ENCODE results near the gene CALCOCO2.
"Not testable (repeated sequence)": the region's sequence is repeated elsewhere in the genome, so short reads cannot be mapped to it uniquely, and the experiment has no call there.

CALCOCO2 gene

DNA sequence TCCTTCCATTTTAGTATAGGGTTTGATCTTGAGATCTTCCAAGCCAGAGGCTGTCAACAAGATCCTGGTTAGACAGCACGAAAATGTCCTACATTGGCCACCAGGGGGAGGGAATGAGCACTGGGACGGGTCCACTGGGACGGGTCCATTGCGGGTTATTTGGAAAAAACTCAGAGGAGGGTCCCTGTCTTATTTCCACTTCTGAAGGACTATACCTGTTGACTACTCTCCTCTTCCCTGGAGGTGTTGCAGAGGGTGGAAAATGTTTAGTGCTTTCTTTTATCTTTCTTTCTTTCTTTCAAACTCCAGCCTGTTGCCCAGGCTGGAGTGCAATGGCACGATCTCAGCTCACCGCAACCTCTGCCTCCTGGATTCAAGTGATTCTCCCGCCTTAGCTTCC is 16.3 kb upstream of the CALCOCO2 start:
- TF ChIP-seq, protein P1, sequence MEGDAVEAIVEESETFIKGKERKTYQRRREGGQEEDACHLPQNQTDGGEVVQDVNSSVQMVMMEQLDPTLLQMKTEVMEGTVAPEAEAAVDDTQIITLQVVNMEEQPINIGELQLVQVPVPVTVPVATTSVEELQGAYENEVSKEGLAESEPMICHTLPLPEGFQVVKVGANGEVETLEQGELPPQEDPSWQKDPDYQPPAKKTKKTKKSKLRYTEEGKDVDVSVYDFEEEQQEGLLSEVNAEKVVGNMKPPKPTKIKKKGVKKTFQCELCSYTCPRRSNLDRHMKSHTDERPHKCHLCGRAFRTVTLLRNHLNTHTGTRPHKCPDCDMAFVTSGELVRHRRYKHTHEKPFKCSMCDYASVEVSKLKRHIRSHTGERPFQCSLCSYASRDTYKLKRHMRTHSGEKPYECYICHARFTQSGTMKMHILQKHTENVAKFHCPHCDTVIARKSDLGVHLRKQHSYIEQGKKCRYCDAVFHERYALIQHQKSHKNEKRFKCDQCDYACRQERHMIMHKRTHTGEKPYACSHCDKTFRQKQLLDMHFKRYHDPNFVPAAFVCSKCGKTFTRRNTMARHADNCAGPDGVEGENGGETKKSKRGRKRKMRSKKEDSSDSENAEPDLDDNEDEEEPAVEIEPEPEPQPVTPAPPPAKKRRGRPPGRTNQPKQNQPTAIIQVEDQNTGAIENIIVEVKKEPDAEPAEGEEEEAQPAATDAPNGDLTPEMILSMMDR (IDR thresholded peaks at IDR 0.05; ENCODE audit: low read length, missing control alignments): peak; percentile 90
- peak; percentile 64 for DNase-seq (ENCODE audit: low read depth)
- no peak overlapping the region for H3K4me3 ChIP-seq (replicated peaks; ENCODE audit: low read depth, low read length)

DNA sequence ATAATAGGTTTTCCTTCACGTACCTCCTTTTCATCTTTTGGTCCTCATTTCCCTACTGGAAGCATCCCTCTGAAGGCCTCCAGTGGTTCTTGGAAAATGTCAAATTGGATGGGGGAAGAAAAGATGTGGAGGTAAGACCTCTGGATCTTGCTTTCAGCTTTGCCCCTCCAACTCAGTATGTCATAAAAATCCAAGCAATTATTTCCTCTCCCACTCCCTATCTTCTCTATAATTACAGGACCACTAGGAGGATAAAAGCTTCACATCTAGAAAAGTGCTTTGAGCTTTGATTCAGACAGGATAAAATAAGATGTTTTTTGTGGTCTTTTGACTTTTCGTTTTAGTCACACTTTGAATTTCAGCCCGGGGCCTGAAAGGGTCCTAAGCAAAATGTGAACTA is 15.5 kb upstream of the CALCOCO2 start:
- TF ChIP-seq, protein P1 (IDR thresholded peaks at IDR 0.05; ENCODE audit: low read length, missing control alignments): no peak
- no peak for DNase-seq (ENCODE audit: low read depth)
- H3K4me3 ChIP-seq (replicated peaks; ENCODE audit: low read depth, low read length): no peak overlapping the region

DNA sequence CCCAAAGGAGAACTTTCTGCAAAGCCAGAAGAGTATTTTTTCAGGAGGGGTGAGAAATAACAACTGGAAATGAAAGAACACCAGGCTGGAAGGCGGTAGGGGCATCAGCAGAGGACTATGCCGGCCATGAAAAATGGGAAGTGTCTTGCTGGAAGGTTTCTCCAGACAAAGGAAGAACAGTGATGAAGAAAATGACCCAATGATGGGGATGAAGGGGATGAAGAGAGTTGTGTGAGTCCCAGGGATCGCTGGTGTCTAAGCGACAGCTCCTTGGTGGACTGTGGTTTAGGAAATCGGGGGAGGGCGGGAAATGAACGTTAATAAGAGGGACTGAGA is 14.4 kb upstream of the CALCOCO2 start:
- peak overlapping the region; percentile 47 for H3K4me3 ChIP-seq (replicated peaks; ENCODE audit: low read depth, low read length)
- no peak for DNase-seq (ENCODE audit: low read depth)
- TF ChIP-seq, protein P1 (IDR thresholded peaks at IDR 0.05; ENCODE audit: low read length, missing control alignments): no peak

DNA sequence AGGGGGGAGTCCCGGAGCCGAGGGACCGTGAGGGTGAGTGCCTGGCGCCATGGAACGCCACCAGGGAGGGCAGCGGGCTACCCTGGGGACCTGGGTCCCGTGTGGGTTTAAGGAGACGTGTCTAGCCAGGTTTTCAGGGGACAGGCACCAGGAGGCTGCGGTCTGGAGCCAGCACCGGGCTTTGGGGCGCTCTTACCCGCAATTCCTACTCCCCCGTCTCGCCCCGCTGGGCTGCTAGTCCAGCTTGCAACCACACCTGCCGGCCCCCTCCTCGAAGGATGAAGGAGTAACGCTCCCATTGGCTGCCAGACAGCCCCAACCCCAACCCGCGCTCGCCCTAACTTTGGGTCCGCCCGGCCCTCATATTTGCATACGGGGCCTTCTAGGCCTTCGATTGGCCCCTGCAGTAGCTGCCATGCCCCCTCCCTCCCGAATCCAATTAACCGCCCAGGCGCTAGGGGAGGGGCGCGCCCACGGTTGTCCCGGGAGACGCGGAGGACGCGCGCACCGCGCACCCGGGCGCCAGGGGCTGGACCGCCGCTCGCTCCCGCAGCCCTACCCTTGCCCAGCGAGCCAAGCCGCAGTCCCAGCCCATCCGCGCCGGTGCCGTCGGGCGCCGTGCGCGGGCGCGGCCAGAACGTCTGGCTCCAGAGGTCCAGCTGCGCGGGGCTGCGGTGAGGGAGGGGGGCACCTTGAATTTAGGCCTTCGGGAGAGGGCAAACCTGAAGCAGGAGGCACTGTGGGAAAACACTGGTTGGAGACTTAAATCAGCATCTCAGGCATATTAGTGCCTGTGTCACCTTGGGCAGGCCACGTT is 13.9 kb upstream of the CALCOCO2 start, which contains the start of gene TTLL6:
TSS of gene TTLL6 (minus strand) at position 456 of the 817 bp plus-strand sequence. CDS start at position 299, 157 bp downstream.
- peak; percentile 78 for DNase-seq (ENCODE audit: low read depth)
- peak within 1 kb of the TSS; percentile 47 for H3K4me3 ChIP-seq (replicated peaks; ENCODE audit: low read depth, low read length)
- TF ChIP-seq, protein P1 (IDR thresholded peaks at IDR 0.05; ENCODE audit: low read length, missing control alignments): no peak

DNA sequence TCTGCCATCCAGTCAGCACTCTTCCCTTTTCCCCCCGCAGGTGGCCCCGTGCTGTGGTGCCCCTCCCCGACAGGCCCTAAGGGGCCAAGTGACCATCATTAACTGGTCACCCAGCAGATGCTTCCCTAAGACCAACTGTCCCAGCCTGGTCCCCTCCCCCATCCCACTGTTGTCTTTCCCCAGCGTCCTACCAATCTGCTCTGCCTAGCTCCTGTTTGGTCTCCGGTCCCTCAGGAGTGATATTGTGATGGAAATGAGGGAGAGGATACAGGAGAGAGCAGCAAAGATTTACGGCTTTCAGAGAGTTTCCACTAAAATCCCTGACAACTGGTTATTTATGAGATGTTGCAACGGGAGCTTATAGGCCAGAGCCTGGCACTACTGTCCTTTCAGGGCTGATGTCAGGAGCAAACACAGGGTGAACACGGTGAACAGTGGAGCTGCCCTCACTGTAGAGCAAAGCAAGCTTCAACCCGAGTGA is 12.4 kb upstream of the CALCOCO2 start:
- TF ChIP-seq, protein P1 (IDR thresholded peaks at IDR 0.05; ENCODE audit: low read length, missing control alignments): no peak
- no peak for DNase-seq (ENCODE audit: low read depth)
- H3K4me3 ChIP-seq (replicated peaks; ENCODE audit: low read depth, low read length): no peak overlapping the region

DNA sequence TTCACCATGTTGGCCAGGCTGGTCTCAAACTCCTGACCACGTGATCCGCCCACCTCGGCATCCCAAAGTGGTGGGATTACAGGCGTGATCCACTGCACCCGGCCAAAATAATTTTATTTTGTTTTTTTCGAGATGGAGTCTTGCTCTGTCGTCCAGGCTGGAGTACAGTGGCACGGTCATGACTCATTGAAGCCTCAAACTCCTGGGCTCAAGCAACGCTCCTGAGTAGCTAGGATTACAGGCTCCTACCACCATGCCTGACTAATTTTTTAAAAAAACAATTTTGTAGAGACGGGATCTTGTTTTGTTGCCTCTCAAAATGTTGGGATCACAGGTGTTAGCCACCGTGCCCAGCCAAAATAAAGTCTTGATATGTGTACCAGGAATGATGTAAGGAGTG is 11.4 kb upstream of the CALCOCO2 start:
- no peak overlapping the region for H3K4me3 ChIP-seq (replicated peaks; ENCODE audit: low read depth, low read length)
- DNase-seq (ENCODE audit: low read depth): no peak
- TF ChIP-seq, protein P1 (IDR thresholded peaks at IDR 0.05; ENCODE audit: low read length, missing control alignments): no peak

DNA sequence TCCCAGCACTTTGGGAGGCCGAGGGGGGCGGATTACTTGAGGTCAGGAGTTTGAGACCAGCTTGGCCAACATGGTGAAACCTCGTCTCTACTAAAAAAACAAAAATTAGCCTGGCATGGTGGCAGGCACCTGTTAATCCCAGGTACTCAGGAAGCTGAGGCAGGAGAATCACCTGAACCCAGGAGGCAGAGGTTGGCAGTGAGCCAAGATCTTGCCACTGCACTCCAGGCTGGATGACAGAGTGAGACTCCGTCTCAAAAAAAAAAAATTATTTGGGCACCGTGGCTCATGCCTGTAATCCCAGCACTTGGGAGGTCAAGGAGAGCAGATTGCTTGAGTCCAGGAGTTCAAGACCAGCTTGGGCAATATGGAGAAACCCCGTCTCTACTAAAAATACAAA is 9.9 kb upstream of the CALCOCO2 start:
- not testable (repeated sequence) for H3K4me3 ChIP-seq (replicated peaks; ENCODE audit: low read depth, low read length); DNase-seq (ENCODE audit: low read depth)

Data from fibroblast of pulmonary artery (primary cell).